Hepatocyte (in vitro differentiated cells): ENCODE measurements around the gene HSD17B2. TPM values are rescaled to one million over a fixed set of nuclear protein-coding genes. Genes with fewer than 3 reads are reported as not detected.

Source experiments
- DNase-seq: peaks from one replicate; pipeline ENCODE4 v3.0.0-alpha.2; 2016; ENCODE audit warnings: low spot score
- H2AFZ ChIP-seq: fragments of 200-600 bp; sonication (generic); 2 replicates; pipeline ENCODE4 v1.6.0; 2016; ENCODE audit warnings: antibody characterized with exemption, mild to moderate bottlenecking
- H3K27ac ChIP-seq: fragments of 200-600 bp; sonication (generic); 2 replicates; pipeline ENCODE4 v1.5.1; 2016; ENCODE audit warnings: mild to moderate bottlenecking
- H3K27me3 ChIP-seq: fragments of 200-600 bp; sonication (generic); 2 replicates; pipeline ENCODE4 v1.6.1; 2016
- H3K36me3 ChIP-seq: fragments of 200-600 bp; sonication (generic); replicated peaks from 2 replicates; pipeline ENCODE4 v1.5.1; 2016; ENCODE audit warnings: low read depth; ENCODE audit not compliant: insufficient read depth
- H3K4me1 ChIP-seq: fragments of 200-600 bp; sonication (generic); 2 replicates; pipeline ENCODE4 v1.5.1; 2016; ENCODE audit warnings: mild to moderate bottlenecking, moderate library complexity; ENCODE audit not compliant: insufficient read depth
- H3K4me2 ChIP-seq: fragments of 200-600 bp; sonication (generic); 2 replicates; pipeline ENCODE4 v1.6.0; 2016
- H3K4me3 ChIP-seq: fragments of 200-600 bp; sonication (generic); 2 replicates; pipeline ENCODE4 v1.5.1; 2016; ENCODE audit warnings: mild to moderate bottlenecking
- H3K79me2 ChIP-seq: fragments of 200-600 bp; sonication (generic); 2 replicates; pipeline ENCODE4 v1.6.0; 2017; ENCODE audit warnings: mild to moderate bottlenecking
- H3K9me2 ChIP-seq: fragments of 200-600 bp; sonication (generic); replicated peaks from 2 replicates; pipeline ENCODE4 v1.6.0; 2017; ENCODE audit warnings: mild to moderate bottlenecking; ENCODE audit not compliant: insufficient read depth
- H3K9me3 ChIP-seq: fragments of 200-600 bp; sonication (generic); 2 replicates; pipeline ENCODE4 v1.5.1; 2016; ENCODE audit warnings: low read depth, mild to moderate bottlenecking
- H4K20me1 ChIP-seq: fragments of 200-600 bp; sonication (generic); 2 replicates; pipeline ENCODE4 v1.6.0; 2016; ENCODE audit warnings: mild to moderate bottlenecking; ENCODE audit not compliant: insufficient read depth, poor library complexity, severe bottlenecking
- CTCF ChIP-seq: fragments of 200-600 bp; sonication (generic); IDR thresholded peaks from 2 replicates; pipeline ENCODE4 v1.5.1; 2016; ENCODE audit warnings: antibody characterized with exemption, mild to moderate bottlenecking; ENCODE audit not compliant: poor library complexity
- EZH2 ChIP-seq: fragments of 200-600 bp; sonication (generic); IDR thresholded peaks from 2 replicates; pipeline ENCODE4 v1.6.1; 2016; ENCODE audit warnings: antibody characterized with exemption, mild to moderate bottlenecking, borderline replicate concordance
- EZH2phosphoT487 ChIP-seq: fragments of 200-600 bp; sonication (generic); IDR thresholded peaks from one replicate; pipeline ENCODE4 v1.6.1; 2018; ENCODE audit warnings: antibody characterized with exemption, mild to moderate bottlenecking, low read depth, moderate library complexity; ENCODE audit not compliant: unreplicated experiment, severe bottlenecking
- WGBS: methylation state at CpG from one replicate; pipeline ENCODE4 v1.1.6; 2016; ENCODE audit warnings: low lambda C conversion rate; ENCODE audit errors: missing lambda C conversion rate; 5-methylcytosine and 5-hydroxymethylcytosine counted together
- polyA plus RNA-seq: library from polyadenylated mRNA; unstranded; fragments of >200 nt; fragmentation: Nextera tagmentation; extraction: Ambion mirVana; gene quantifications from 2 replicates; pipeline ENCODE4 v1.2.1, GENCODE V29; 2016
- total RNA-seq: library from RNA; depleted of rRNA; stranded (reverse); fragments of >200 nt; gene quantifications from 2 replicates; pipeline ENCODE4 v1.2.3, GENCODE V29; 2014

The HSD17B2 gene
- total and polyA plus RNA-seq, 2 experiments from 2014 or later: 75.6 to 91.1 TPM

- peaks cover 88% of the 10 kb centered on the region for H3K79me2 ChIP-seq
- H4K20me1 ChIP-seq: no peaks in the 10 kb centered on the region
- WGBS: 91% methylated on average over 3 of the region's 3 CpGs
- no peak overlapping the region for H3K27ac ChIP-seq
- H3K27me3 ChIP-seq: no peaks in the 10 kb centered on the region
- H3K9me2 ChIP-seq: no peaks in the 10 kb centered on the region
- no peaks in the 10 kb centered on the region for H3K36me3 ChIP-seq
- TF ChIP-seq EZH2: no peak
- no peak for TF ChIP-seq EZH2phosphoT487
- no peak for TF ChIP-seq CTCF
- no peak for DNase-seq
- H3K9me3 ChIP-seq: no peaks in the 10 kb centered on the region
- no peak overlapping the region for H3K4me3 ChIP-seq
- H2AFZ ChIP-seq: no peak overlapping the region
- H3K4me2 ChIP-seq: no peak overlapping the region
- peaks cover 8% of the 10 kb centered on the region for H3K4me1 ChIP-seq
These were observed 5.2 kb downstream of the HSD17B2 start for GRCh38 chr16:82040296-82040695.

- H3K4me1 ChIP-seq: peaks cover 12% of the 10 kb centered on the region
- DNase-seq: no peak
- no peak overlapping the region for H3K4me2 ChIP-seq
- no peak overlapping the region for H2AFZ ChIP-seq
- H3K9me2 ChIP-seq: no peaks in the 10 kb centered on the region
- no peak overlapping the region for H3K27ac ChIP-seq
- no peak overlapping the region for H3K4me3 ChIP-seq
- H3K36me3 ChIP-seq: no peaks in the 10 kb centered on the region
- peaks cover 89% of the 10 kb centered on the region for H3K79me2 ChIP-seq
- 83% methylated on average over 4 of the region's 4 CpGs for WGBS
- H4K20me1 ChIP-seq: no peaks in the 10 kb centered on the region
- TF ChIP-seq EZH2 (no peak), CTCF (no peak), EZH2phosphoT487 (no peak)
- H3K9me3 ChIP-seq: no peaks in the 10 kb centered on the region
- no peaks in the 10 kb centered on the region for H3K27me3 ChIP-seq
These were observed 6.5 kb downstream of the HSD17B2 start for GRCh38 chr16:82041542-82041941.

GRCh38 chr16:82042144-82042543 is 7.1 kb downstream of the HSD17B2 start:
- Histone ChIP-seq H3K9me3 (no peaks in the 10 kb centered on the region), H3K4me2 (no peak overlapping the region), H3K79me2 (peaks cover 89% of the 10 kb centered on the region), H3K27me3 (no peaks in the 10 kb centered on the region), H2AFZ (no peak overlapping the region), H4K20me1 (no peaks in the 10 kb centered on the region), H3K36me3 (no peaks in the 10 kb centered on the region), H3K9me2 (no peaks in the 10 kb centered on the region), H3K4me1 (peaks cover 12% of the 10 kb centered on the region), H3K4me3 (no peak overlapping the region), H3K27ac (no peak overlapping the region)
- TF ChIP-seq EZH2: no peak
- 88% methylated on average over 8 of the region's 8 CpGs for WGBS
- DNase-seq: no peak

- Histone ChIP-seq H4K20me1 (no peaks in the 10 kb centered on the region), H2AFZ (no peak overlapping the region), H3K27me3 (no peaks in the 10 kb centered on the region), H3K79me2 (peaks cover 89% of the 10 kb centered on the region), H3K4me1 (peaks cover 11% of the 10 kb centered on the region), H3K9me2 (no peaks in the 10 kb centered on the region), H3K4me2 (no peak overlapping the region), H3K27ac (no peak overlapping the region), H3K9me3 (no peaks in the 10 kb centered on the region), H3K4me3 (no peak overlapping the region), H3K36me3 (no peaks in the 10 kb centered on the region)
- TF ChIP-seq EZH2: no peak
- TF ChIP-seq EZH2phosphoT487: no peak
- TF ChIP-seq CTCF: no peak
- no peak for DNase-seq
- WGBS: 93% methylated on average over 2 of the region's 2 CpGs
These were observed 7.8 kb downstream of the HSD17B2 start for GRCh38 chr16:82042846-82043245.
